HEK293T (cell line): Measurements from ENCODE around the gene NYNRIN.

Source experiments
- ARNT ChIP-seq: fragments of 450-650 bp; IDR thresholded peaks from 2 replicates; pipeline ENCODE4 v1.6.1; 2017; ENCODE audit warnings: mild to moderate bottlenecking
- BHLHE40 ChIP-seq: fragments of 450-650 bp; IDR thresholded peaks from 2 replicates; pipeline ENCODE4 v1.6.1; 2016; ENCODE audit warnings: mild to moderate bottlenecking, moderate library complexity, borderline replicate concordance
- ELF4 ChIP-seq: fragments of 450-650 bp; IDR thresholded peaks from 2 replicates; pipeline ENCODE4 v1.6.1; 2017; ENCODE audit warnings: antibody characterized with exemption
- FOXA1 ChIP-seq: fragments of 450-650 bp; IDR thresholded peaks from 2 replicates; pipeline ENCODE4 v1.6.1; 2016; ENCODE audit warnings: mild to moderate bottlenecking
- FOXM1 ChIP-seq: fragments of 450-650 bp; IDR thresholded peaks from 2 replicates; pipeline ENCODE4 v1.6.1; 2017; ENCODE audit warnings: mild to moderate bottlenecking, borderline replicate concordance
- L3MBTL2 ChIP-seq: fragments of 450-650 bp; conservative IDR thresholded peaks from 2 replicates; pipeline ENCODE4 v1.6.1; 2016; ENCODE audit warnings: mild to moderate bottlenecking
- LEF1 ChIP-seq: fragments of 450-650 bp; IDR thresholded peaks from 2 replicates; pipeline ENCODE4 v1.6.1; 2017; ENCODE audit warnings: mild to moderate bottlenecking, borderline replicate concordance
- SP1 ChIP-seq: fragments of 450-650 bp; IDR thresholded peaks from 2 replicates; pipeline ENCODE4 v1.6.1; 2017
- TARDBP ChIP-seq: fragments of 450-650 bp; IDR thresholded peaks from 2 replicates; pipeline ENCODE4 v1.6.1; 2016
- ZNF384 ChIP-seq: fragments of 450-650 bp; IDR thresholded peaks from 2 replicates; pipeline ENCODE4 v1.6.1; 2016

GRCh38 chr14:24367514-24368211 lies 31.1 kb upstream of the NYNRIN start, which contains the start of gene NFATC4:
- TF ChIP-seq ARNT (no peak), SP1 (no peak), TARDBP (no peak), FOXM1 (no peak), ELF4 (no peak), L3MBTL2 (no peak), BHLHE40 (no peak), ZNF384 (peak; percentile 91), FOXA1 (no peak), LEF1 (no peak)
